ENCODE data around the gene SF3A1. TPM values are rescaled to one million over a fixed set of nuclear protein-coding genes. Genes with fewer than 3 reads are reported as not detected.

SF3A1 gene
- total RNA-seq, 1 experiment from 2014 or later = 272 TPM

GRCh38 chr22:30368420-30368819, 11.7 kb upstream of the SF3A1 start:
- Mint-ChIP-seq H3K9me3 (no peaks in the 10 kb centered on the region), H3K27me3 (ENCODE audit: low read depth) (no peaks in the 10 kb centered on the region), H3K36me3 (no peaks in the 10 kb centered on the region), H3K27ac (0 out of 2 replicates have a peak overlapping the region, but pooled peaks have one; percentile 22), H3K4me1 (peaks cover 3% of the 10 kb centered on the region), H3K4me3 (no peak overlapping the region)
- CTCF ChIA-PET = interaction anchor here (1.6 to 2.8 kb wide), 2 partner anchors 19 to 80 kb away, joined by 9 to 12 read pairs; partner anchors contain the start of gene RNF215
- POLR2A ChIA-PET = no interaction called here
- TF ChIP-seq CBFB (CRISPR knock-in tag; IDR thresholded peaks at IDR 0.05; ENCODE audit: low read depth) (no peak), NFYB (CRISPR knock-in tag; conservative IDR thresholded peaks at IDR 0.05; ENCODE audit: low read depth) (no peak), ESRRA (CRISPR knock-in tag; IDR thresholded peaks at IDR 0.05; ENCODE audit: borderline replicate concordance) (no peak), ELF4 (CRISPR knock-in tag; IDR thresholded peaks at IDR 0.05; ENCODE audit: low read depth) (no peak), JAZF1 (CRISPR knock-in tag; IDR thresholded peaks at IDR 0.05) (no peak), TP53 (CRISPR knock-in tag; IDR thresholded peaks at IDR 0.05) (no peak), ZNF396 (CRISPR knock-in tag; IDR thresholded peaks at IDR 0.05; ENCODE audit: borderline replicate concordance) (no peak), ZNF423 (CRISPR knock-in tag; IDR thresholded peaks at IDR 0.05) (no peak), JUN (CRISPR knock-in tag; IDR thresholded peaks at IDR 0.05) (no peak), USF1 (CRISPR knock-in tag; IDR thresholded peaks at IDR 0.05) (no peak), NR2C2 (CRISPR knock-in tag; IDR thresholded peaks at IDR 0.05) (no peak), NFE2L1 (CRISPR knock-in tag; IDR thresholded peaks at IDR 0.05) (no peak), RORB (CRISPR knock-in tag; IDR thresholded peaks at IDR 0.05) (no peak), ZNF138 (CRISPR knock-in tag; conservative IDR thresholded peaks at IDR 0.05) (no peak), MLX (CRISPR knock-in tag; IDR thresholded peaks at IDR 0.05) (no peak)
- TF ChIP-seq, protein P1, sequence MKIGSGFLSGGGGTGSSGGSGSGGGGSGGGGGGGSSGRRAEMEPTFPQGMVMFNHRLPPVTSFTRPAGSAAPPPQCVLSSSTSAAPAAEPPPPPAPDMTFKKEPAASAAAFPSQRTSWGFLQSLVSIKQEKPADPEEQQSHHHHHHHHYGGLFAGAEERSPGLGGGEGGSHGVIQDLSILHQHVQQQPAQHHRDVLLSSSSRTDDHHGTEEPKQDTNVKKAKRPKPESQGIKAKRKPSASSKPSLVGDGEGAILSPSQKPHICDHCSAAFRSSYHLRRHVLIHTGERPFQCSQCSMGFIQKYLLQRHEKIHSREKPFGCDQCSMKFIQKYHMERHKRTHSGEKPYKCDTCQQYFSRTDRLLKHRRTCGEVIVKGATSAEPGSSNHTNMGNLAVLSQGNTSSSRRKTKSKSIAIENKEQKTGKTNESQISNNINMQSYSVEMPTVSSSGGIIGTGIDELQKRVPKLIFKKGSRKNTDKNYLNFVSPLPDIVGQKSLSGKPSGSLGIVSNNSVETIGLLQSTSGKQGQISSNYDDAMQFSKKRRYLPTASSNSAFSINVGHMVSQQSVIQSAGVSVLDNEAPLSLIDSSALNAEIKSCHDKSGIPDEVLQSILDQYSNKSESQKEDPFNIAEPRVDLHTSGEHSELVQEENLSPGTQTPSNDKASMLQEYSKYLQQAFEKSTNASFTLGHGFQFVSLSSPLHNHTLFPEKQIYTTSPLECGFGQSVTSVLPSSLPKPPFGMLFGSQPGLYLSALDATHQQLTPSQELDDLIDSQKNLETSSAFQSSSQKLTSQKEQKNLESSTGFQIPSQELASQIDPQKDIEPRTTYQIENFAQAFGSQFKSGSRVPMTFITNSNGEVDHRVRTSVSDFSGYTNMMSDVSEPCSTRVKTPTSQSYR (CRISPR knock-in tag; IDR thresholded peaks at IDR 0.05) = no peak
- TF ChIP-seq, protein P2, sequence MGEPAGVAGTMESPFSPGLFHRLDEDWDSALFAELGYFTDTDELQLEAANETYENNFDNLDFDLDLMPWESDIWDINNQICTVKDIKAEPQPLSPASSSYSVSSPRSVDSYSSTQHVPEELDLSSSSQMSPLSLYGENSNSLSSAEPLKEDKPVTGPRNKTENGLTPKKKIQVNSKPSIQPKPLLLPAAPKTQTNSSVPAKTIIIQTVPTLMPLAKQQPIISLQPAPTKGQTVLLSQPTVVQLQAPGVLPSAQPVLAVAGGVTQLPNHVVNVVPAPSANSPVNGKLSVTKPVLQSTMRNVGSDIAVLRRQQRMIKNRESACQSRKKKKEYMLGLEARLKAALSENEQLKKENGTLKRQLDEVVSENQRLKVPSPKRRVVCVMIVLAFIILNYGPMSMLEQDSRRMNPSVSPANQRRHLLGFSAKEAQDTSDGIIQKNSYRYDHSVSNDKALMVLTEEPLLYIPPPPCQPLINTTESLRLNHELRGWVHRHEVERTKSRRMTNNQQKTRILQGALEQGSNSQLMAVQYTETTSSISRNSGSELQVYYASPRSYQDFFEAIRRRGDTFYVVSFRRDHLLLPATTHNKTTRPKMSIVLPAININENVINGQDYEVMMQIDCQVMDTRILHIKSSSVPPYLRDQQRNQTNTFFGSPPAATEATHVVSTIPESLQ (CRISPR knock-in tag; IDR thresholded peaks at IDR 0.05) = no peak
- TF ChIP-seq, protein P3, sequence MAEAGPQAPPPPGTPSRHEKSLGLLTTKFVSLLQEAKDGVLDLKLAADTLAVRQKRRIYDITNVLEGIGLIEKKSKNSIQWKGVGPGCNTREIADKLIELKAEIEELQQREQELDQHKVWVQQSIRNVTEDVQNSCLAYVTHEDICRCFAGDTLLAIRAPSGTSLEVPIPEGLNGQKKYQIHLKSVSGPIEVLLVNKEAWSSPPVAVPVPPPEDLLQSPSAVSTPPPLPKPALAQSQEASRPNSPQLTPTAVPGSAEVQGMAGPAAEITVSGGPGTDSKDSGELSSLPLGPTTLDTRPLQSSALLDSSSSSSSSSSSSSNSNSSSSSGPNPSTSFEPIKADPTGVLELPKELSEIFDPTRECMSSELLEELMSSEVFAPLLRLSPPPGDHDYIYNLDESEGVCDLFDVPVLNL (CRISPR knock-in tag; IDR thresholded peaks at IDR 0.05; ENCODE audit: borderline replicate concordance, low read depth) = no peak
- TF ChIP-seq, protein P4, sequence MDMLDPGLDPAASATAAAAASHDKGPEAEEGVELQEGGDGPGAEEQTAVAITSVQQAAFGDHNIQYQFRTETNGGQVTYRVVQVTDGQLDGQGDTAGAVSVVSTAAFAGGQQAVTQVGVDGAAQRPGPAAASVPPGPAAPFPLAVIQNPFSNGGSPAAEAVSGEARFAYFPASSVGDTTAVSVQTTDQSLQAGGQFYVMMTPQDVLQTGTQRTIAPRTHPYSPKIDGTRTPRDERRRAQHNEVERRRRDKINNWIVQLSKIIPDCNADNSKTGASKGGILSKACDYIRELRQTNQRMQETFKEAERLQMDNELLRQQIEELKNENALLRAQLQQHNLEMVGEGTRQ (CRISPR knock-in tag; IDR thresholded peaks at IDR 0.05) = no peak
- TF ChIP-seq, protein P5, sequence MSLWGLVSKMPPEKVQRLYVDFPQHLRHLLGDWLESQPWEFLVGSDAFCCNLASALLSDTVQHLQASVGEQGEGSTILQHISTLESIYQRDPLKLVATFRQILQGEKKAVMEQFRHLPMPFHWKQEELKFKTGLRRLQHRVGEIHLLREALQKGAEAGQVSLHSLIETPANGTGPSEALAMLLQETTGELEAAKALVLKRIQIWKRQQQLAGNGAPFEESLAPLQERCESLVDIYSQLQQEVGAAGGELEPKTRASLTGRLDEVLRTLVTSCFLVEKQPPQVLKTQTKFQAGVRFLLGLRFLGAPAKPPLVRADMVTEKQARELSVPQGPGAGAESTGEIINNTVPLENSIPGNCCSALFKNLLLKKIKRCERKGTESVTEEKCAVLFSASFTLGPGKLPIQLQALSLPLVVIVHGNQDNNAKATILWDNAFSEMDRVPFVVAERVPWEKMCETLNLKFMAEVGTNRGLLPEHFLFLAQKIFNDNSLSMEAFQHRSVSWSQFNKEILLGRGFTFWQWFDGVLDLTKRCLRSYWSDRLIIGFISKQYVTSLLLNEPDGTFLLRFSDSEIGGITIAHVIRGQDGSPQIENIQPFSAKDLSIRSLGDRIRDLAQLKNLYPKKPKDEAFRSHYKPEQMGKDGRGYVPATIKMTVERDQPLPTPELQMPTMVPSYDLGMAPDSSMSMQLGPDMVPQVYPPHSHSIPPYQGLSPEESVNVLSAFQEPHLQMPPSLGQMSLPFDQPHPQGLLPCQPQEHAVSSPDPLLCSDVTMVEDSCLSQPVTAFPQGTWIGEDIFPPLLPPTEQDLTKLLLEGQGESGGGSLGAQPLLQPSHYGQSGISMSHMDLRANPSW (CRISPR knock-in tag; conservative IDR thresholded peaks at IDR 0.05; ENCODE audit: low read depth) = no peak
- no peak for DNase-seq (ENCODE audit: low spot score)
- no peak for ATAC-seq
